HG03442 (cell line): ENCODE data around the gene ZNF8.
A peak's percentile ranks its signal among the peaks of the same experiment; 100 is the strongest.
"Not testable (repeated sequence)": the region's sequence is repeated elsewhere in the genome, so short reads cannot be mapped to it uniquely, and the experiment has no call there.

Experiments used
- ATAC-seq: cut with Tn5 transposase; IDR thresholded peaks from one replicate; pipeline ENCODE4 v1.9.1; 2021; ENCODE audit warnings: mild to moderate bottlenecking, moderate library complexity; ENCODE audit not compliant: unreplicated experiment

ZNF8 gene

DNA sequence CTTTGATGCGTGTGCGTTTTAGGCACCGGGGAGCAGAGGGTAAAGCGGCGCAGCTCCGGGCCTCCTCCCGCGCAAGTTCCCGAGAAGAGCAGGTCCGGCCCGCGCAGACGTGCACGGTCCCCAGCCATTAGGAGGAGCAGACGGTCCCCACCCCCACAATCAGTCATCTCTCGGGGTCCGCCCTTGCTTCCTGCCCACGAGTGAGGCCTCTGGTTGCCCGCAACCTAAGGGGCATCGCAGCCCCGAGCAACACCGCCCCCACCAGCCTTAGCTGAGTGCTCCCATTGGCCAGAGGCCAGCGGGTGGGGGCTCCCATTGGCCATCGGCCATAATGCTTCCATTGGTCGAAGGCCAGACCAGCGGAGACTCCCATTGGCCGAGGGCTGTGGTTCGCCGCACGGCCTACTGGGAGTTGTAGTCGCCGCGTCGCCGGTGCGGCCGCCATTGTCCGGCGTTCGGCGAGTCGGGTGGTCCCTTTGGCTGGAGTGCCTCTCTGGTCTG, at the start of gene ZNF8:
Gene ZNF8 (plus strand): TSS at position 415 of the 501 bp plus-strand sequence. CDS start 127 bp downstream, outside the sequence.
- ATAC-seq = peak; percentile 93

DNA sequence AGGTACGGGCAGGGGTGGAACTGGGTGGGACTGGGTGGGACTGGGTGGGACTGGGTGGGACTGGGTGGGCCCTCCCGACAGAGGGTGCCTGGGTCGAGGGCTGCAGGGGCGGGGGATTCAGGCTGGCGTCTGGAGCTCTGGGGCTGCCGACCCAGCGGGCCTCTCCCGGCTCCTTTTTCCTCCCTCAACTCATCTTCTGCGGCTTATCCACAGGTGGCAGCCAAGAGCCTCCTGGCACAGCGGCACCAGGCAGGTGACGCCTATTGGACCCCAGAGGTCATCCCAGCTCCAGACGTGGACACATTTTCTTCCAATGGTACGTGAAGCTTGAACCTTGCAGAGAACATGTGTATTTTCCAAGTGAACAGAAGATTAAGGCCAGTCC, 49.5 kb upstream of the ZNF8 start:
- no peak for ATAC-seq

DNA sequence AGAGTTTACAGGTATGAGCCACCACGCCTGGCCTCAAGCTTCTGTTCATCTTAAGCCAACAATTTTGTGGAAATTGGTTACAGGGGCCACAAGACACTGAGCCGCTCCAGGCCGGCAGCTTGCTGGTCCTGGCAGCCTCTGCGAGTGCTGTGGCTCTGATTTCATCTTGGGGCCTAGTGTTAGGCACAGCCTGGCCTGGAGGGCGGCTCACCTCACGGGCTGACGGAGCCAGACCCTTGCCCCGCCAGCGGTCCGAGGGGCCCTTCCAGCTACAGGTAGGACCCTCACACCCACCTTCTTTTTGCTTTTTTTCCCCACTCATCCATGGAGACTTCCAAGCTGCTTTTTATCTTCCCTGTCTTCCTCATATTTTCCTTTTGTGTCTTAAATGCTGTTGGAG, 41.4 kb upstream of the ZNF8 start:
- no peak for ATAC-seq

DNA sequence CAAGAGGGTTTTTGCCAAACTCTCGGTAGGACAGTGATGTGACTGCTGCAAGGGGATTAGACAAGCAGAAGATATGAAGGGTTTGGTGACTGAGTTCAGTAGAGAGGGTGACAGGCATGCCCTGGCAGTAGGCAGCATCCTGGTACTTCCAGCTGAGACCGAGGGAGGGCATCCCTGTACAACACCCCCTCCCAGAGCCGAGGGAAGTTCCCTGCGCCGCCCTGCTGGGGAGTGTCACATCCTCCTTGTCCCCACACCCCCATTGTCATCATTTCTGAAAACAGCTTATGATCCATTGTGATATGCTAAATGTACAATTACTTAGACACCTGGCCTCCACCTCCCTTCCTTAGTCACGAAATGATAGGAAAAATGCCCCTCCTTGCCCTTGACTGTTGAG, 35.4 kb upstream of the ZNF8 start:
- ATAC-seq = no peak

DNA sequence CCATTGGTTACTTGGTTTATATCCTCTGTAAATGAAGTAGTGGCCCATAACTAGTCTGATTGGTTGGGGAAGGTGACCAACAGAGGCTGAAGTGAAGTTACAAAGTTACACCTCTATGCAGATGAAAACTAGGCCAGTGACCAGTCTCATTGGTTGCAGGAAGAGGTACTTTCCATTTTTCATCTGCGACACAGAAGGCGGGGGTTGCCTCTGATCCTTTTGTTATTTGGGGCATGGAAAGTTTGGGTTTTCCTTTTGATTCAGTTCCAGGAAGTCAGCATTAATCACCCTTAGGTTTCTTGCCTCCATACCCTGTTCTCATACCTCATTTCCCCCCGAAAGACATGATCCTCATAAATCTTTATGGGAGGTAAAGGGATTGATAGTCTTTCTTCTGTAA, 29.9 kb upstream of the ZNF8 start:
- no peak for ATAC-seq

DNA sequence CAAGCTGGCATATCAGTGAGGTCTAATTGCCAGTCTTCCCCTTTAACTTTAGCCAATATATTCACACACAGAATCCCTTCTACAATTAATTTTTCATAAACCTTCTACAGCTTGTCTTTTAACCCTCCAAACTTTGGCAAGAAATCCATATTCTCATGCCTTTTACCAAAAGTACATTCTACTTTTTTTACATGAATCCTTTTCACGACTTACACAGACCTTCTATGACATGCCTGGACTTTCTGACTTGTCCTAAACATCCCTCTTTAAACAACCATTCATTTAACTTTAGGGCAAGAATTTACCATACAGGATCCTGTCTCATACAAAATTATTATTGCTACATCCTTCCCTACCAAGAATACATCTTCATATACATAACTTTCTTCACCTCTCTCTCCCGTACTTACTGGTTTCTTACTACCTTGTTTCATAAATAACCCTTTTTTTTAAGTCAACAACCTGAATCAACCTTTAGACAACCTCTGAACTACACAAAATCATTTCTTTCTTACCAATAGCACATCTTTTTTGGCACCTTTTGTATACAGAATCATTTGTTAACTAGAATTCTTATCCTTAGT, 26.6 kb upstream of the ZNF8 start:
- ATAC-seq = no peak

DNA sequence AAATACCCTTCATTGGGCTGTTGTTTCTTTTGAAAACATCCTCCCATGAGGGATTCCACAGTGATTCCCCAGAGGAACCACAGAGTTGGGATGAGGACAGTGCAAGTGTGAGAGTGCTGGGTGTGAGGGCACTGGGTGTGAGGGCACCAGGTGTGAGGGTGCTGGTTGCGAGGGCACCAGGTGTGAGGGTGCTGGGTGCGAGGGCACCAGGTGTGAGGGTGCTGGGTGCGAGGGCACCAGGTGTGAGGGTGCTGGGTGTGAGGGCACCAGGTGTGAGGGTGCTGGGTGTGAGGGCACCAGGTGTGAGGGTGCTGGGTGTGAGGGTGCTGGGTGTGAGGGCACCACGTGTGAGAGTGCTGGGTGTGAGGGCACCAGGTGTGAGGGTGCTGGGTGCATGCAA, 20.5 kb upstream of the ZNF8 start:
- ATAC-seq = not testable (repeated sequence)

DNA sequence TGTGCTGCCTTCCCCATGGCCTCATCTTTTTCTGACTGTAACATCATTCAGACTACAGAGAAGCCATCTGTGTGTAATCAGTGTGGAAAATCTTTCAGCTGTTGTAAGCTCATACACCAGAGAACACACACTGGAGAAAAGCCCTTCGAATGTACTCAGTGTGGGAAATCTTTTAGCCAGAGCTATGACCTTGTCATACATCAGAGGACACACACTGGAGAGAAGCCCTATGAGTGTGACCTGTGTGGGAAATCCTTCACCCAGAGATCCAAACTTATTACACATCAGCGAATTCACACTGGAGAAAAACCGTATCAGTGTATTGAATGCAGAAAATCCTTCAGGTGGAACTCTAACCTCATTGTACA, 17.2 kb upstream of the ZNF8 start:
- ATAC-seq = no peak

DNA sequence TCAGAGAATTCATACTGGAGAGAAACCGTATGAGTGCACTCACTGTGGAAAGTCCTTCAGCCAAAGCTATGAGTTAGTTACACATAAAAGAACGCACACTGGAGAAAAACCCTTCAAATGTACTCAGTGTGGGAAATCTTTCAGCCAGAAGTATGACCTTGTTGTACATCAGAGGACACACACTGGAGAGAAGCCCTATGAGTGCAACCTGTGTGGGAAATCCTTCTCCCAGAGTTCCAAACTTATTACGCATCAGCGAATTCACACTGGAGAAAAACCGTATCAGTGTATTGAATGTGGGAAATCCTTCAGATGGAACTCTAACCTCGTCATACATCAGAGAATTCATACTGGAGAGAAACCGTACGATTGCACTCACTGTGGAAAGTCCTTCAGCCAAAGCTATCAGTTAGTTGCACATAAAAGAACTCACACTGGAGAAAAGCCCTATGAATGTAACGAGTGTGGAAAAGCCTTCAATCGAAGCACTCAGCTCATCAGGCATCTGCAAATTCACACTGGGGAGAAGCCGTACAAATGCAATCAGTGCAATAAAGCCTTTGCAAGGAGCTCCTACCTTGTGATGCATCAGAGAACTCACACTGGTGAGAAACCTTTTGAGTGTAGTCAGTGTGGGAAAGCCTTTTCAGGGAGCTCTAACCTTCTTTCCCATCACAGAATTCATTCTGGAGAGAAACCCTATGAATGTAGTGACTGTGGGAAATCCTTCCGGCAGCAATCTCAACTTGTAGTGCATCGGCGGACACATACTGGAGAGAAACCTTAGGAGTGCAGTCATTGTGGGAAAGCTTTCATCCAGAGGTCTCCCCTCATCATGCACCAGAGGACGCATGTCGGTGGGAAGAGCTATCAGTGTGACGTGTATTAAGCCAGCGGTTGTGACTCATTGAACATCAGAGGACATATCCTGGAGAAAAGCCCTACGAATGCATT, 16.5 kb upstream of the ZNF8 start:
- no peak for ATAC-seq

DNA sequence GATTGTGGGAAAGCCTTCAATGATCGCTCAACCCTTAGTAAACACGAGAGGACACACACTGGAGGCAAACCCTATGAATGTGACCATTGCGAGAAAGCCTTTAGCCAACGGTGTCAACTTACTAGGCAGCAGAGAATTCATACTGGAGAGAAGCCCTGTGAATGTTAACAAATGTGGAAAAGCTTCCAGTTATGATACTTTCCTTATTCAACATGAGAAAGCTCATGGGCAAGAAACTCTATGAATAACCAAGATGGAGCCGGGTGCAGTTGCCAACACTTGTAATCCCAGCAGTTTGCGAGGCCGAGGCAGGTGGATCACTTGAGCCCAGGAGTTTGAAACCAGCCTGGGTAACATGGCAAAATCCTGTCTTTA, 15.8 kb upstream of the ZNF8 start:
- ATAC-seq = no peak

DNA sequence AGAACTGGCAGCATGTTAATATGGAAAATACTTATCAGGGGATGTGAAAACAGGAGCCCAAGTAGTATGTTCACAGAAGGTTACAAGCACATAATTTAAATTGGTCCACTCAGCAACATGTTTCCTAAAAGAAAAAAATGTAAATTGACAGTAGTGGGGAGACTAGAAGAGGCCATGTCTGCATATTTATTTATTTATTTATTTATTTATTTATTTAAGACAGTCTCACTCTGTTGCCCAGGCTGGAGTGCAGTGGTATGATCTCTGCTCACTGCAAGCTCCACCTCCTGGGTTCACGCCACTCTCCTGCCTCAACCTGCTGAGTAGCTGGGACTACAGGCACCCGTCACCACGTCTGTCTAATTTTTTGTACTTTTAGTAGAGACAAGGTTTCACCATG, 13.7 kb upstream of the ZNF8 start:
- no peak for ATAC-seq

DNA sequence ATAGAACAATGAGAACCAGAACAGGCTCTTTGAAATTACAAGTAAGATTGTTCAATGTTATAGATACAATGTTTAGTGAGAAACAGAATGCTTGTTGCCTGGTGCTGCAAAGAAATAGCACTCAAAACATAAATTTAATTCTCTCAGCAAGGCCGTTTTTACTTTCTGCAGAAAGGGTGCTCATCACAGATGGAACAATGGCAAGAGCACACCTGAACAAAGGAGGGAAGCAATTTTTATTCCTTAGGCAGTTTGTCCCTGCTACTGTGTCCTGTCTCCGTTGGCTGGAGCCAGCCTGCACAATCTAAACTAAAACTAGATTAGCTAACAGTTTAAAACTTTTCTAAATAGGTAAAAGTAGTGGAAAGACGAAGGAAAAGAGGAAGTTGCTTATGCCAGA, 10.4 kb upstream of the ZNF8 start:
- ATAC-seq = no peak

DNA sequence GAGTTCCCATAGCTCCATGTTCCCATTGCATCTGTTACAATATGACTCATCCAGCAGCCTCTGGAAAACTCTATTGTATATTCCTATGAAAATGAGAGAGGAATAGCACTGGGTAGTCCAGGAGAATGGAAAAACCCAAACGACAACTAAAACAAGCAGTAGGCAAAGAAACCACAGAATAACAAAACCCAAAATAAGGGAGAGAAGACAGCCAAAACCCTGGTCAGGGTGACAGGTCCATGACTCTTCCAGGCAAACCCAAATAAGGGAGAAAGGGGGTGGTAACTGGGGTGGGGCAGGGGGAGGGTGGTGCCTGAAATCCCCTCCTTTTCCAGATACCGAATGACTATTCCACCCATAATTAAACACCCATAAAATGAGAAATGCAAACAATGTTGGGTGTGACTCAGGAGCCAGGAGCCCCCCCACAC, 4.0 kb upstream of the ZNF8 start:
- ATAC-seq = no peak

DNA sequence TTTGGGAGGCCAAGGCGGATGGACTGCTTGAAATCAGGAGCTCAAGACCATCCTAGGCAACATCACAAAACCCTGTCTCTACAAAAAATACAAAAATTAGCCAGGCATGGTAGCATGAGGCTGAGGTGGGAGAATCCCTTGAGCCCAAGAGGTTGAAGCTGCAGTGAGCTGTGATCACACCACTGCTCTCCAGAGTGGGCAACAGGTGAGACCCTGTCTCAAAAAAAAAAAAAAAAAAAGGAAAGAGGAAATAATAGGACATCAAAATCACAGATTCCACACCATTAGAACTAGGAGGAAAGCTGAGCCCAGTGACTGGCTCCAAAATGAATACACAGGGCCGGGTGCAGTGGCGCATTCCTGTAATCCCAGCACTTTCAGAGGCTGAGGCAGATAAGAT, 3.2 kb upstream of the ZNF8 start:
- ATAC-seq = no peak

DNA sequence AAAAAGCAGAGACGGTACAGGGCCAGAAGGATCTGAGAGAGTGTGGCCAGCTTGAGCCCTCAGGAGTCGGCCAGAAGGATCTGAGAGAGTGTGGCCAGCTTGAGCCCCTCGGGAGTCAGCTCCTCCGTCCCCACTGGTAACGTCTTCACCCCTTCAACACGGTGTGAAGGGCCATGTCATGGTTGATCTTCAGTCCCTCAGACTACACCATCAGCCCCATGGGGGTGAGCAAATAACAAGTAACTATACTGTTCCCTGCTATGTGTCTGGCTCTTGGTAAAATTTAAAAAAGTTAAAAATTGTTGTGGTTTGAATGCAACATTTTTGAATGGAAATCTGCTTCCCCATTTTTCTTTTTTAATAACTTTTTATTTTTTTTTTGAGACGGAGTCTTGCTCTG, 1.6 kb upstream of the ZNF8 start:
- no peak for ATAC-seq

DNA sequence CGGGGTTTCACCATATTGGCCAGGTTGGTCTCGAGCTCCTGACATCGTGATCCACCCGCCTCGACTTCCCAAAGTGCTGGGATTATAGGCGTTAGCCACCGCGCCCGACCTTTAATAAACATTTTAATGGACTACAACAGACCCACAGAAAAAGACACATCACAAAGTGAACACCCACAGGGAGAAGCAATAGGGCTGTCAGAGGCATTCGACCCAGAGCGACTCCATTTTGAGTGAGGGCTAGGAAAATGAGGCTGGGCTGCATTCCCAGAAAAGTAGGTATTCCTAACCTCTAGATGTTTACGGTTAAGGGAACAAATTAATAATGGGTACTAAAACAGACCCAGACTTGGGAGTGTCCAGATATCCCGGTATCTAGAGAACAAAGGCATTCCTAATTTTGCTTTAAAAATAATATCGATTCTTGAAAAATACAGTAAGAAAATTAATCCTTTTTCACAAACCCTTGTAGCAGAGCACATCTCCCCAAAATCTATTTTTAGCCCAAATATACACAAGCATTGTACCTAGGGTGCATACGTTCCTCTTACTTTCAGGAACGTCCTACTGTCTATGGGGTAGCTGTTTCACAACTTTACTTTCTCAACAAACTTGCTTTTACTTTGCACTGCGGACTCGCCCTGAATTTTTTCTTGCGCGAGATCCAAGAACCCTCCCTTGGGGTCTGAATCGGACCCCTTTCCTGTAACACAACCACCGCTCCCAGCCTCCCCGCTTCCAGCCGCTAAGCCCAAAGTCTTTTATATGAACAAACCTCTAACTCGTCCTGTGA, 811 bp upstream of the ZNF8 start:
- ATAC-seq = no peak

DNA sequence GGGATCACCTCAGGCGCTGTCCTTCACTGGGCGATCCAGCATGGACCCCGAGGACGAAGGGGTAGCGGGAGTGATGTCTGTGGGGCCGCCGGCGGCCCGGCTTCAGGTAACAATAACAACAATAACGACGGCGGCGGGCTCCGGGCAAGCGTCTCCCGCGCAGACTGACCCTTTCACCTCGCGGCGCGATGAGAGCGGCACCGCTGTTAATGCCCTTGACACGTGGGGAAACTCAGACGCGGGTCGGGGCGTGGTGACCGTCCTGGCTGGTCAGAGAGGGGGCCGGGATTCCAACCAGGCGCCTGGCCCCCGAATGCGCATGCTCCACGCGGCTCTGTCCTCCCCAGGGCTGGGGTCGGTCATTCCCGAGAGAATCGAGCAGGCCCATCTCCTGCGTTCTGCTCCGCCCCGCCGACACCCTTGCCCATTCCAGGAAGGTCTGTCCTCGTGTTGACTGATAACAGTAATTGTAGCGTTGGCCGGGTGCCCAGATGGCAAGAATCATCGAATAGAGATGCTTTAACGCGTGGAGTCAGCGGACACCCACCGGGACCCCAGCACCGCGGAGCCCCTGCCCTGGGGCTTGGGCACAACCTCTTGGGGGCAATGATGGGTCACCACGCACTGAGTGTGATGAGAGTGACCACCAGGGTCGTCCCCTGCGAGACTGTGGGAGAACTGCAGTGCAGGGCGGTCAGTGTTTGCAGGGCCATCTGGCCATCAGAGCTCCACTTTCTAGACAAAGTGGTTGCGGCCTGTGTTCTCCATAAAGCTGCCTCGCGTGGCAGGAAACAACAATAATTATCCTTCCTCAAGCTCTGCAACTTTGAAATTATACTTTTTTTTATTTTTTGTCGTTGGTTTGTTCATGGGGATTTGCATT, 528 bp downstream of the ZNF8 start:
- peak; percentile 25 for ATAC-seq

DNA sequence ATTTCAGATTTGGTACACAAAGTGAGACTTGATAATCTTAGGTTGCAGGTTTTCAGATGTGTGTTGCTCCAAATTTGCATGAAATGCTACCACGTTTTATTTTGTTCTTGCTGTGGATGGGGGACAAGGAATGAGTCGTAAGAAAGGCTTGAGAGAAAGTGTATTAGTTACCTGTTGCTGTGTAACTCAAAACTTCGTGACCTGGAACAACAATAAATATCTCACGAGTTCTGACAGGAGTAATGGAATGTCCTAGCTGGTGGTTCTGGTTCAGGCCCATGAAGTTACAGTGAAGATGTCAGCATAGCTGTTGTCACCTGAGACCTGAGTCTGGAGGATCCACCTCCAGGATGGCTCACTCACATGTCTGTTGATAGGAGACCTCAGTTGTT, 1.2 kb downstream of the ZNF8 start:
- ATAC-seq = no peak

DNA sequence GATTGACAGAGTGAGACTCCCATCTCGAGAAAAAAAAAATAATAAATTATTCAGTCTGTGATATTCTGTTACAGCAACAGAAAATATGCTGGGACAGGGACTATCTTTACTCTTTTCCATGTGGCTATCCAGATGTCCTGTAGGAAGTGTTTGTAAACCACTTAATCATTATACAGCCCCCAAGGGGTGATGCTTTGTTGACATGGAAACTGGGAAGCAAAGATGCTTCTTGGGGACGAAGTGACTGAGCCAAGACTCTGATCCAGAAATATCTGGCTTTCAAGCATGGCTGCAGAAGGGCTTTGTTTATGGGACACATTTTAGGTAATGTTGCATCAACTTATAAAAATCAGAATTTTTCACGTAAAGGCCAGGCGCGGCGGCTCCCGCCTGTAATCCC, 5.4 kb downstream of the ZNF8 start:
- ATAC-seq = no peak

DNA sequence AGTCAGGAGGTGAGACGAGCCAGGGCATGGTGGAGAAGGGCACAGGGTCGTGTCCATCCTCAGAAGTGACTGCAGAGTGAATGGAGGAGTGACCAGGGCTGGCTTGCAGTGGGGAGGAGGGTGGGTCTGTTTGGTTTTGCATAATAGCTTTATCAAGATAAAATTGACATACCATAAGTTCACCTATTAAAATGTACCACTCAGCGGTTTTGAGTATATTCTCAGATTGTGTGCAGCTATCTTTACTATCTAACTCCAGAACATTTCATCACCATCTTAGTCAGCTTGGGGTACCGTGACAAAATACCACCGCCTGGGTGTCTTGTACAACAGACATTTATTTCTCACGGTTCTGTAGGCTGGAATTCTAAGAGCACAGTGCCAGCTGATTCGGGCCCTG, 13.2 kb downstream of the ZNF8 start:
- no peak for ATAC-seq
